Measurements from ENCODE around the gene MRPL2. TPM values are rescaled to one million over a fixed set of nuclear protein-coding genes. Genes with fewer than 3 reads are reported as not detected.

MRPL2 gene
- total RNA-seq, 2 donors from 2014 or later, result 32.3 to 37.5 TPM

DNA sequence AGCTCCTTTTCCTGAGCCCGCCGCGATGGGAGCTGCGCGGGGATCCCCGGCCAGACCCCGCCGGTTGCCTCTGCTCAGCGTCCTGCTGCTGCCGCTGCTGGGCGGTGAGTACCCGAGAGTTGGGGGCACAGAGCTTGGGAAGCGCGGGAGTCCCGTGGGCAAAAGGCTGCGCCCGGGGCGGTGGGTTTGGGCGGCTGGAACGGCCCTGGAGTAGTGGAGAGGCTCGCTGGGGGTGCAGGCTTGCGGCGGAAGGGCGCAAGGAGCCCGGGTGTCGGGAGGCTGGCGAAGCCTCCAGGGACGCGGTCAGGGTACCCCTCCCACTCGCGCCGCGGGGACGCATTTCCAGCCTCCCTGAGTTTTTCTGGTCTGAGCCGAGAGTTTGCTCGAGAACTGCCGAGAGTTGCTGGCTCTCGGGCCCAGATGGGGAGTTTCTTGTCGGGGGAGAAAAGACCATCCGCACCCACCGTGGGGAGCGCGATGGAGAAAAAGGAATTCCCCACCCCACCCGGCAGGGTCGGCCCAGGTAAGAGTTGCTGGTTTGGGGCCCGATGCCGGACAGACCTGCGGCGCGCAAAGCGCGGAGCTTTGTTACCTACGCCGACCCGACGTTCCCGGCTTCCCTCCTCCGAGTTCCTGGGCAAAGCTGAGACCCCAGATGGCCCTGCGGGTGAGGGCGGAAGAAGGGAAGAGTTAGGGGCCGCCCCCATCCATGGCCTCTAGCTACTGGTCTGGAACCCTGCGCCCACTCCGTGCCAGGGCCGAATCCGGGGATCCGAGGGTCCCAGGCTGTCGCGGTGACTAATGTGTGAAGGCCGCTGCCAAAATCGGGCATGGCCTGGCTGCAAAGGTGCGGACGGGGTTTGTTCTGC is 17.5 kb upstream of the MRPL2 start:
- peaks cover 33% of the 10 kb centered on the region for H3K27me3 Mint-ChIP-seq
- peak overlapping the region; percentile 52 for H3K4me3 Mint-ChIP-seq
- H3K9me3 ChIP-seq (ENCODE audit: control insufficient read depth, low read length, poor library complexity, severe bottlenecking), result no peaks in the 10 kb centered on the region
- H3K36me3 Mint-ChIP-seq (ENCODE audit: low read depth), result peaks cover 14% of the 10 kb centered on the region
- DNase-seq (no peak), ATAC-seq (no peak)
- H3K27ac Mint-ChIP-seq, result no peak overlapping the region
- peaks cover 5% of the 10 kb centered on the region for H3K4me1 Mint-ChIP-seq

DNA sequence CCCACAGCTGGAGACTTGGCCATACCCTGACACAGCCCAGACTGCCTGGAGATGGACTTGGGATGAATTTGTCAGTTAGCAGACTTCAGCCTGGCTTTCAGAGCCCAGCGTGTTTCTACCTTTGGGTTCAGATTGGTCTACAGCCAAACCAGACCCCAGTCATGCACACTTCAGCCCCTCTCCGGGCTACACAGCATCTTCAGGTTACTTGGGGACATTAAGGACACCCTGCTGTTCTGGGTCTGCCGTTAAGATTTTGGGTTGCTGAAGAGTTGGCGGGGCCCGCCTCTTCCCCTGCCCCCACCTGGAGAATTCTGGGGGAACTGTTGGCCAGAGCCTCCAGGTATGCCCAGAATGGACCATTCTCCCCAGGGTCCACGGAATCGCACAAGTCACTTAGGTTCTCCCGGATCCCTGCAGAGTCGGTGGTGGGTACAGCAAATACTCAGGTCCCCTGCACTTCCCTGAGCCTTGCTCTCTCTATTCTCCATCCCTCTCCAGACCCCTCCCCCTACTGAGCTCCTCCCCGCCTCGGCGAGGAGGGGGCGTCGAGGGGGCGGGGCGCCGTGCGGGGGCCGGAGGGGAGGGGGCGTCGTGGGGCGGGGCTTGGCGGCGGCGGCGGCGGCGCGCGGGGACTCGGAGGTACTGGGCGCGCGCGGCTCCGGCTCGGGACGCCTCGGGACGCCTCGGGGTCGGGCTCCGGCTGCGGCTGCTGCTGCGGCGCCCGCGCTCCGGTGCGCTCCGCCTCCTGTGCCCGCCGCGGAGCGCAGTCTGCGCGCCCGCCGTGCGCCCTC is 16.6 kb upstream of the MRPL2 start, which contains the start of gene PTK7:
PTK7 (plus strand) TSS at position 645 of the 794 bp plus-strand sequence. CDS start 175 bp downstream, outside the sequence.
- Mint-ChIP-seq H3K27ac (no peak within 1 kb of the TSS), H3K27me3 (peaks cover 27% of the 10 kb centered on the region), H3K36me3 (ENCODE audit: low read depth) (peaks cover 14% of the 10 kb centered on the region), H3K4me3 (peak within 1 kb of the TSS; percentile 52), H3K4me1 (peaks cover 3% of the 10 kb centered on the region)
- DNase-seq (no peak), ATAC-seq (peak; percentile 69)
- H3K9me3 ChIP-seq (ENCODE audit: control insufficient read depth, low read length, poor library complexity, severe bottlenecking), result no peaks in the 10 kb centered on the region

DNA sequence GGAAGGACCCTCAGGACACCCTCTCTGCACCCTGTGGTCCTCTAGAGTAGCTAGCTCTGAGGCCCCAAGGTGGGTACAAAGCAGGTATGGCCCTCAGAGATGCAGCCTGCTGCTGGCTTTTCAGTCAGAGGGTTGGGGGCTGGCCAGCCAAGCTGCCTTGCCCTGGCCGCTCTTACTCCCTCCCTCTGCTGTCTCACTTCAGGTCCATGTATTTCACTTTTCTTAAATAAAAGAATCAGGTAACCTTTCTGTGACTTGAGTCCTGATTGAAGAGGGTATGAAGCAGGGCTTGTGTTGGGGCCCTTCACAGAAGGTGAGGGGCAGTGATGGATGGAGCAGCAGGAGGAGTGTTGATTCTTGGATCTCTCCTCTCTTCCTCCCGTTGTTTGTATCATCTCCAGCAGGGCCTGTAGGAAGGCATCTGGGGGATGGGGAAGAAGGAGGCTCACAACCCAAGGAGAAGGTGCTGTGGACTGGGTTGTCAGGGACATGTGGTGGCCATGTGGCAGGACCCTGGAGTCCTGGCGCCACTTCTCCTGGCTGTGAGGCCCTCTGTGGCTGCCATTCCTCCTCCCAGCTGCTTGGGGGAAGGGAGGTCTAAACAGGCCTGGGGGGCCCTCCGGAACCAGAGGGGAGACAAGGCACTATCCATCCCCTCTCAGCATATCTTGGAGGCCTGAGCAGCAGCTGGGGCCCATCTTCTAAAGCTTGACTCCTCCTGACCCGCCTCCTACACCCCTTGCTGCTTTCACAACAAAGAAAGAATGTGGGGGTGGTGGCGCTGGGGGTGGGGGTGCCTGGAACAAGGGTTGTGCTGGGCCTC is 15.8 kb upstream of the MRPL2 start:
- no peak for DNase-seq
- no peaks in the 10 kb centered on the region for H3K9me3 ChIP-seq (ENCODE audit: control insufficient read depth, low read length, poor library complexity, severe bottlenecking)
- Mint-ChIP-seq H3K4me3 (peak overlapping the region; percentile 52), H3K27me3 (peaks cover 26% of the 10 kb centered on the region), H3K4me1 (peaks cover 5% of the 10 kb centered on the region), H3K36me3 (ENCODE audit: low read depth) (peaks cover 14% of the 10 kb centered on the region), H3K27ac (no peak overlapping the region)
- no peak for ATAC-seq

DNA sequence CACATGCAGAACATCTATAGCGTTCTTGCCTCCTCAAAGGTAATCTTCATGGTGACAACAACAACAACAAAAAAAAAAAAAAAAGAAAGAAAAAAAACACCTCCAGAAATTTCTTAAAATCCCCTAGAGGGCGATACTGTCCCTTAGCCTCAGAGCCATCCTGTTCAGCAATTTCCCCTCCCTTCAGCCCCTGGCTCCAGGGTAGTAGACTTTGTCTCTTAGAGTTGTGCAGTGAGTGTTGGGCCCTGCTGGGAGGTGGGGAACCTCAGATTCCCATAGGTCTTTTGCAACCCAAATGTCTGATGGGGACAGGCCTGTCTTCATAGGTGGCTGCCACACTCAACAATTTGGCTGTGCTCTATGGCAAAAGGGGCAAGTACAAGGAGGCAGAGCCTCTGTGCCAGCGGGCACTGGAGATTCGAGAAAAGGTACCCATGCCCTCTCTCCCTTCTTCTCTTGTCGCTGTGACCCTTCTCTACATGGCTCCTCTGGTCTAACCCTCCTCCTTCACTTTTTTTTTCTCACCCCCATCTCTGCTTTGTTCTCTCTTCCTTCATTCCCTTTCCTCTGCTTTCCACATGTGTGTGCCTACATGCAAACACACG is 10.9 kb upstream of the MRPL2 start:
- peaks cover 12% of the 10 kb centered on the region for H3K36me3 Mint-ChIP-seq (ENCODE audit: low read depth)
- DNase-seq, result no peak
- H3K27ac Mint-ChIP-seq, result no peak overlapping the region

DNA sequence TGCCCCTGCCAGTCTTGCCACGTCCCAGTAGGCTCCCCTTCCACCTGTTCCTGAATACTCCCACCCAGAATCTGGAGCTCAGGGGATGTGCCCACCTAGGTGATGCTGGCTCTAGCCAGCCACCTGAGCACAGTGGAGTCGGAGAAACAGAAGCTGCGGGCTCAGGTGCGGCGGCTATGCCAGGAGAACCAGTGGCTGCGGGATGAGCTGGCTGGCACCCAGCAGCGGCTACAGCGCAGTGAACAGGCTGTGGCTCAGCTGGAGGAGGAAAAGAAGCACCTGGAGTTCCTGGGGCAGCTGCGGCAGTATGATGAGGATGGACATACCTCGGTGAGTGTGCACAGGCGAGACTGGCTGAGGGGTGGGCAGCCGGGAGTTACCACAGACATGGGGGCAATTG is 3.6 kb upstream of the MRPL2 start:
- Mint-ChIP-seq H3K27me3 (no peaks in the 10 kb centered on the region), H3K4me1 (peaks cover 27% of the 10 kb centered on the region), H3K4me3 (no peak overlapping the region), H3K36me3 (ENCODE audit: low read depth) (peaks cover 14% of the 10 kb centered on the region), H3K27ac (no peak overlapping the region)
- DNase-seq (no peak), ATAC-seq (no peak)
- no peaks in the 10 kb centered on the region for H3K9me3 ChIP-seq (ENCODE audit: control insufficient read depth, low read length, poor library complexity, severe bottlenecking)

More for the DNA sequence above, 10.9 kb upstream of the MRPL2 start:
- H3K27me3 Mint-ChIP-seq, result no peaks in the 10 kb centered on the region
- peaks cover 2% of the 10 kb centered on the region for H3K4me1 Mint-ChIP-seq
- peak; percentile 71 for ATAC-seq
- H3K4me3 Mint-ChIP-seq, result no peak overlapping the region
- H3K9me3 ChIP-seq (ENCODE audit: control insufficient read depth, low read length, poor library complexity, severe bottlenecking), result no peaks in the 10 kb centered on the region

DNA sequence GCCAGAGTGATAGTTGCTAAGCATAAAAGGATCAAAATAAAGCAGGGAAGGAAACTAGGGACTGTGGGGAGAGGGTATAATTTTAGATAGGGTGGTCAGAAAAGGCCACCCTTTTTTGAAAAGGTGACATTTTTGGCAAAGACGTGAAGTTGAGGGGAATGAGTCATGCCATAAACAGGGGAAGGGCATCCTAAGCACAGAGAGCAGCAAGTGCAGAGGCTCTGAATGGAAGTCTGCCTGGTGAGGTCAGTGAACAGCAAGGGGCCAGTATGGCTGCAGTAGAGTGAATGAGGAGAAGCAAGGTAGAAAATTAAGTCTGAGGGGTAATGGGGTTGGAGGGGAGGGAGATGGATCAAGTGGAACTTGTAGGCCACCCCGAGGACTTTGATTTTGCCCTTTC is 2.6 kb upstream of the MRPL2 start:
- no peaks in the 10 kb centered on the region for H3K9me3 ChIP-seq (ENCODE audit: control insufficient read depth, low read length, poor library complexity, severe bottlenecking)
- ATAC-seq, result no peak
- peak overlapping the region; percentile 43 for H3K4me3 Mint-ChIP-seq
- peaks cover 14% of the 10 kb centered on the region for H3K36me3 Mint-ChIP-seq (ENCODE audit: low read depth)
- DNase-seq, result no peak
- H3K4me1 Mint-ChIP-seq, result peaks cover 30% of the 10 kb centered on the region
- no peaks in the 10 kb centered on the region for H3K27me3 Mint-ChIP-seq
- peak overlapping the region; percentile 95 for H3K27ac Mint-ChIP-seq

DNA sequence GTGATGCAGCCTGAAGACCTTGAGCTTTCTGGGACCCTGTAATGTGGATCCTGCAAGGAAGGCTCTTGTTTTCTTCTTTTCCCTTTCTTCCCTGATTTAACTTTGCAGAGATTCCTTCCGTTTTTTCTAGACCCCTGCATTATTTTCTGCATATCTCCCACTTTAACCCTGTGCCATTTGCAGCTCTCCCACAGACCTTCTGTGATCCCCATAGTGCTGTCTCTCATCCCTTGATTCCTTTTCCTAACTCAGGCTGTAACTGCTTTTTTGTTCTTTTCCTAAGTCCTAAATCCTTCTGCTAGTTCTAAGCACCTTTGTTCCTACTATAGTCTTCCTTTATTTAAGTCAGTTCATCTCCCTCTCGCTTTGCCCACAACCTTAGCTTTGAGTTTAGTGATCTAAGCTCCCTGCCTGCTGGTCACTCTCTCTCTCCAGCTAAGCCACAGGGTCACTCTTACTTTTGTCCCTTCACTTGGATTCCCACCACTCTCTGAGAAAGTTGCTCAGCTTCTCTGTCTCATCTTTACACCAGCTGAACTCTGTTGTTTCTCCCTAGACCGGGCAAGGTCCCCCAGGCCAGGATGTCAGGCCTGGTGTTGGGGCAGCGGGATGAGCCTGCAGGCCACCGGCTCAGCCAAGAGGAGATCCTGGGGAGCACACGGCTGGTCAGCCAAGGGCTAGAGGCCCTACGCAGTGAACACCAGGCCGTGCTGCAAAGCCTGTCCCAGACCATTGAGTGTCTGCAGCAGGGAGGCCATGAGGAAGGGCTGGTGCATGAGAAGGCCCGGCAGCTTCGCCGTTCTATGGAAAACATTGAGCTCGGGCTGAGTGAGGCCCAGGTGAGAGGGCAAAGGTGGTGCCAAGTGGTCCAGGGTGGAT is 1.8 kb upstream of the MRPL2 start:
- Mint-ChIP-seq H3K4me3 (peak overlapping the region; percentile 95), H3K27me3 (no peaks in the 10 kb centered on the region), H3K36me3 (ENCODE audit: low read depth) (peaks cover 9% of the 10 kb centered on the region), H3K27ac (peak overlapping the region; percentile 95), H3K4me1 (peaks cover 30% of the 10 kb centered on the region)
- DNase-seq, result no peak
- no peaks in the 10 kb centered on the region for H3K9me3 ChIP-seq (ENCODE audit: control insufficient read depth, low read length, poor library complexity, severe bottlenecking)
- ATAC-seq, result no peak

DNA sequence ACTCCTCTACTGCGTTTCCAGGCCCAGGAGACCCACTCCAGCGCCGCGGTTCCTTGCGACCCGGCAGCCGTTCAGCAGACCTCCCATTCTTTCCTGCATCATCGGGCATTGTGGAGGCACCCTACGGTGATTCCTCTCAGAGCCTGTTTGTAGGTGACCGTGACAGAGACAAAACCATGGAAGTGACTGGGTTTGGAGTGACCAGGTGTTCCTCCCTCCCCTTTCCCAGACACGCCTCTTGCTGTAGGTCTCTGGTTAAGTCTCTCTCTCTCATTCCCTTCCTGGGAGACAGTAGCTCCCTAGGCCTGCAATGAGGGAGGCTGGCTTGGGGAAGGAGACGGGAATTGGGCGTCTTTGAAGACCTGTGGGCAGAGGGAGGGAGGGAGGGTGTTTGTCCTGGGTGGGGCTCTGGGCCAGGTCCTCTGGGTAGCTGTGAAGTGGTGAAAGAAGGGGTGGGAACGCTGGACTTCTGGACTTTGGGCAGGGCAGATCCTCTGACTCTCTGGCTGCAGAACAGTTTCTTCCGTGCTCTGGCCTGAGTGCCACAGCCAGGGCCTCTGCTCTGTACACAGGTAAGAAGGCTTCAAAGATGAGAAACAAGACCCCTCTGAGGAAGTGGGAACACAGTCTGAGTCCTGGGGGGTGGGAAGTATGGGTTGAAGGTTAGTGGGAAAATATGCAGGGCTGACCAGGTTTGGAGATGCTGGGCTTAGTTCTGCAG is 960 bp upstream of the MRPL2 start:
- Mint-ChIP-seq H3K27ac (peak overlapping the region; percentile 95), H3K4me3 (peak overlapping the region; percentile 95), H3K36me3 (ENCODE audit: low read depth) (peaks cover 12% of the 10 kb centered on the region), H3K4me1 (peaks cover 30% of the 10 kb centered on the region), H3K27me3 (no peaks in the 10 kb centered on the region)
- ATAC-seq (no peak), DNase-seq (no peak)
- H3K9me3 ChIP-seq (ENCODE audit: control insufficient read depth, low read length, poor library complexity, severe bottlenecking), result no peaks in the 10 kb centered on the region

DNA sequence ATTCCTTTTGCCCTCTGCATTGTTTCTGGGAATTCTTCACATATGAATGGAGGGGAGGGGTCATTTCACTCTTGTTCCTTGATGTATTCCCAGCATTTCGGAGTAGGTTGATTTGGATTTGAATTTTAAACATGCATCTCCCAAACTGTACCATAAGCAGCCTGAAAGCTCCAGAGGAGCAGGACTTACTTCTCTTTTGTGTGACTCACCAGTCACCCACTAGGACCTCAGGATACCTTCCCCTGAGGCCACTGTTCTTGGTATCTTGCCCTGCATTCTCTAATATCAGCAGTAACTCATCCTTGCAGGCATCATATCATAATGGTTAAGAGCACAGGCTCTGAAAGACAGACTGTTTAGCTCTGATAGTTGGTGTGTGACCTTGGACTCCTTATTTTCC is 703 bp downstream of the MRPL2 start:
- H3K9me3 ChIP-seq (ENCODE audit: control insufficient read depth, low read length, poor library complexity, severe bottlenecking), result no peaks in the 10 kb centered on the region
- H3K36me3 Mint-ChIP-seq (ENCODE audit: low read depth), result peaks cover 2% of the 10 kb centered on the region
- H3K4me3 Mint-ChIP-seq, result peak overlapping the region; percentile 95
- H3K4me1 Mint-ChIP-seq, result peaks cover 29% of the 10 kb centered on the region
- no peak for DNase-seq
- ATAC-seq, result no peak
- H3K27me3 Mint-ChIP-seq, result no peaks in the 10 kb centered on the region
- H3K27ac Mint-ChIP-seq, result peak overlapping the region; percentile 95

DNA sequence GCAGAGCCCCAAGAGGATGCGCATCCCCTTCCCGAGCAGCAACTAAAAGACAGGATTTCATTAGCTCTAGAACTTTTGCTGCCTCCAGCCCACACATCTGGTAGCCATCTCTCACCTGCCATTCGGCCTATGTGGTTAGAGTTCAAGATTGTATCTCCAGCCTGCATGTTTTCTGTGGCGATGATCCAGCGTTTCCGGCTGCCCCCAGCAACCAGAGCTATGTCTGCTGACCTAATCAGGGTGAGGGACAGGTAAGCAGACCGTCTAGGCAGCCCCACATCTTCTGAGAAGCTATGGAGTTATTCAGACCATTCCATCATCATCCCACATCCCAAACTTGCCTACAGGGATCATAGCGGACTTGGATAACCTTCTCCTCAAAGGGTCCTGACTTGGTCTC is 3.3 kb downstream of the MRPL2 start:
- Mint-ChIP-seq H3K4me1 (peaks cover 40% of the 10 kb centered on the region), H3K4me3 (no peak overlapping the region)
- DNase-seq, result no peak

DNA sequence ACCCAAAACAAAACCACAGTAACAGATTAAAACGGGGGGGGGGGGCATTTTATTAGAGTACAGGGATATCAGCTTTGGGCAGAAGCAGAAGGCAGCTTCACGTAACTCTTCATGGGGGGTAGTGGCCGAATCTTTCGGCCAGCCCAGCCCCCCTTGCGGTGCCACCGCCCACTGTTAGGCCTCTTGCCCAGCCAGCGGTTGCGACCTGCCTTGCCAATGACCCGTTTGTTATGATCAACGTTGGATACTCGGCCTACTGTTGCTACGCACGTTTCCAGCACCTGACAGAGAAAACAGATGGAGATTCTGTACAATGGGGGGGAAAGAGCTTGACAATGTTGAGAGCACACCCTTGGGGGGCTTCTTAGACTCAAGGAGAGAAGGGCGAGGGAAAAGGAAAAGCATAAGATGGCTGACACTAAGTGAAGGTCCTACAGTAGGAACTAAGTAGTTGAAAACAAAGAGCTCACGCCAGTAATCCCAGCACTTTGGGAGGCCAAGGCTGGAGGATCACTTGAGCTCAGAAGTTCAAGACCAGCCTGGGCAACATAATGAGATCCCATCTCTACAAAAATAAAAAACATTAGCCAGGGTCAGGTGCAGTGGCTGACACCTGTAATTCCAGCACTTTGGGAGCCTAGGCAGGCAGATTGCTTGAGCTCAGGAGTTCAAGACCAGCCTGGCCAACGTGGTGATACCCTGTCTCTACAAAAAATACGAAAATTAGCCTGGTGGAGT is 4.9 kb downstream of the MRPL2 start:
- Mint-ChIP-seq H3K36me3 (ENCODE audit: low read depth) (peaks cover 8% of the 10 kb centered on the region), H3K4me1 (peaks cover 40% of the 10 kb centered on the region), H3K4me3 (peak overlapping the region; percentile 94), H3K27ac (peak overlapping the region; percentile 93), H3K27me3 (no peaks in the 10 kb centered on the region)
- DNase-seq (no peak), ATAC-seq (no peak)
- no peaks in the 10 kb centered on the region for H3K9me3 ChIP-seq (ENCODE audit: control insufficient read depth, low read length, poor library complexity, severe bottlenecking)

More for the DNA sequence above, 3.3 kb downstream of the MRPL2 start:
- no peaks in the 10 kb centered on the region for H3K27me3 Mint-ChIP-seq
- H3K27ac Mint-ChIP-seq, result no peak overlapping the region
- ATAC-seq, result no peak
- H3K36me3 Mint-ChIP-seq (ENCODE audit: low read depth), result peaks cover 2% of the 10 kb centered on the region
- H3K9me3 ChIP-seq (ENCODE audit: control insufficient read depth, low read length, poor library complexity, severe bottlenecking), result no peaks in the 10 kb centered on the region
